K562 (cell line): ENCODE data around the gene CCDC106. TPM values are rescaled to one million over a fixed set of nuclear protein-coding genes. Genes with fewer than 3 reads are reported as not detected.

Experiments used
- CREB1 ChIP-seq, 2 experiments: sonication (generic) in 1 of 2; formaldehyde crosslinking in 1 of 2; IDR thresholded peaks; 2 replicates each; pipeline versions ENCODE4 v1.6.1 to v1.8.0; 2012 to 2022; ENCODE audit warnings: inconsistent platforms in 1 of 2, mild to moderate bottlenecking in 1 of 2, missing genetic modification reagents in 1 of 2, moderate library complexity in 1 of 2
- HNRNPLL ChIP-seq: fragments of 200-400 bp; formaldehyde crosslinking; IDR thresholded peaks from 2 replicates; pipeline ENCODE4 v1.6.1; 2017; ENCODE audit warnings: low read length, low read depth, mild to moderate bottlenecking; ENCODE audit not compliant: poor library complexity, severe bottlenecking
- KAT8 ChIP-seq: fragments of 450-650 bp; IDR thresholded peaks from 2 replicates; pipeline ENCODE4 v1.6.1; 2016; ENCODE audit warnings: low read depth, mild to moderate bottlenecking
- TOE1 ChIP-seq, 2 experiments: fragments of 450-650 bp in 1 of 2; sonication (generic) in 1 of 2; formaldehyde crosslinking in 1 of 2; IDR thresholded peaks; 2 replicates each; pipeline versions ENCODE4 v1.7.1 to v1.8.0; 2016 to 2022; ENCODE audit warnings: borderline replicate concordance in 2 of 2, mild to moderate bottlenecking in 2 of 2, antibody characterized with exemption in 1 of 2, inconsistent platforms in 1 of 2, low read depth in 1 of 2, missing genetic modification reagents in 1 of 2, moderate library complexity in 1 of 2
- ZBTB17 ChIP-seq: fragments of 450-650 bp; formaldehyde crosslinking; IDR thresholded peaks from 2 replicates; pipeline ENCODE4 v1.4.0; 2020; ENCODE audit warnings: mild to moderate bottlenecking
- ZC3H4 ChIP-seq: sonication (generic); formaldehyde crosslinking; IDR thresholded peaks from 2 replicates; pipeline ENCODE4 v1.9.0; 2021; ENCODE audit warnings: missing genetic modification reagents, borderline replicate concordance
- ZNF253 ChIP-seq: fragments of 250-450 bp; sonication (Bioruptor Pico); conservative IDR thresholded peaks from 2 replicates; pipeline ENCODE4 v1.6.1; 2021; ENCODE audit warnings: mild to moderate bottlenecking
- ZNF695 ChIP-seq: fragments of 450-650 bp; formaldehyde crosslinking; IDR thresholded peaks from 2 replicates; pipeline ENCODE4 v1.4.0; 2020; ENCODE audit warnings: mild to moderate bottlenecking, moderate library complexity
- ZNF699 ChIP-seq: fragments of 250-450 bp; sonication (Bioruptor Pico); IDR thresholded peaks from 2 replicates; pipeline ENCODE4 v1.8.0; 2021; ENCODE audit warnings: mild to moderate bottlenecking, moderate library complexity; ENCODE audit not compliant: insufficient replicate concordance
- polyA plus RNA-seq, 8 experiments: library from polyadenylated mRNA; depleted of rRNA in 4 of 8; stranded (reverse) in 5 of 8; unstranded in 3 of 8; fragments of >200 nt; fragmentation: Nextera tagmentation in 2 of 8; fragmentation: Illumina TruSeq in 1 of 8; extraction: Ambion mirVana in 2 of 8; extraction: Trizol in 1 of 8; gene quantifications; 2 replicates each; pipeline versions ENCODE4 v1.2.1 to v1.2.3, GENCODE V29; 2011 to 2014; ENCODE audit warnings: inconsistent platforms in 1 of 8, missing spikeins in 1 of 8
- total RNA-seq, 7 experiments: library from RNA; depleted of rRNA in 6 of 7; stranded (reverse); fragments of >200 nt in 6 of 7; fragmentation: Illumina TruSeq in 2 of 7; extraction: Trizol in 2 of 7; gene quantifications; 2 replicates each; pipeline versions ENCODE4 v1.2.1 to v1.2.3, GENCODE V29; 2011 to 2021; ENCODE audit warnings: low replicate concordance in 1 of 7
- TF ChIP-seq, protein P1 (sequence below): sonication (generic); formaldehyde crosslinking; IDR thresholded peaks from 2 replicates; pipeline ENCODE4 v1.8.0; 2022; ENCODE audit warnings: missing genetic modification reagents, mild to moderate bottlenecking, borderline replicate concordance
- TF ChIP-seq, protein P2 (sequence below): fragments of 250-450 bp; sonication (Bioruptor Pico); IDR thresholded peaks from 2 replicates; pipeline ENCODE4 v1.8.0; 2021; ENCODE audit warnings: mild to moderate bottlenecking, moderate library complexity
- TF ChIP-seq, protein P3 (sequence below): sonication (generic); formaldehyde crosslinking; IDR thresholded peaks from 2 replicates; pipeline ENCODE4 v1.8.0; 2023; ENCODE audit warnings: mild to moderate bottlenecking, missing genetic modification reagents
- TF ChIP-seq, protein P4 (sequence below): sonication (generic); formaldehyde crosslinking; IDR thresholded peaks from 2 replicates; pipeline ENCODE4 v1.8.0; 2023; ENCODE audit warnings: missing genetic modification reagents, mild to moderate bottlenecking, borderline replicate concordance

CCDC106 gene
- total and polyA plus RNA-seq, 9 of the 15 experiments (the other 6 are each of a cell fraction or from before 2014, with no cell fraction given): 0.10 to 27.5 (median 15.0) TPM; not detected in 1

DNA sequence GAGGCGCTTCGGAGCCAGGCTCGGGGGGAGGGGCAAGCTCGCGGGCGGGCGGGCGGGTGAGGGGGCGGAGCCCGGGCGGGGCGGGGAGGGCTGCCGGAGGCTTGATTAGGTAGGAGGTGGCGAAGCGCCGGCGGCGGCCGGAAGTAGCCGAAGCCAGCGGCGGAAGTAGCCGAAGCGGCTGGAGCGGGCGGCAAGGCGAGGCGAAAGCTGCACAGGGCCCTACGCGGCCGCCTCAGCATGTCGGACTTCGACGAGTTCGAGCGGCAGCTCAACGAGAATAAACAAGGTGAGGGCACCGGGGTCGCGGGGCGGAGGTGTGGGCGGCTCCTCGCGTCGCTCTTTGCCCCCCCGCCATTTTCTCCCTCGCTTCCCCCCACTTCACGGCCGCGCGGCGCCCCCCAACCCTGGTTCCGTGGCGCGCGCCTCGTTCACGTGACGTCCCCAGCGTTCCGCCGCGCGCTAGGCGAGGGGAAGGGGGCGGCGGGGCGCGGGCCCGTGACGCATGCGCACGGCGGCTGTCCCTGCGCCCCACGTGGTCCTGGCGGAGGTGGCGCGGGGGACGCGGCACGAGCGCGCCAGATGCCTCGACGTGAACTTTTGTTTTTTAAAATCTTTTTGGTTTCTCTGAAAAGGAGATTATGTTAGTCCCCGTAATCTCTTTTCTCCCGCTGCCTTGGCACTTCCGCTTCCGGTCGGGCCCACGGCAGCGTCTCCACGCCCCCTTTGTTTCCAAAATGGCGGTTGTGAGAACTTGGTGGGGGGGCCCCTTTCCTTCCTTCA lies 7.0 kb downstream of the CCDC106 start, which contains the start of gene U2AF2 (continued):
- TF ChIP-seq, protein P1, sequence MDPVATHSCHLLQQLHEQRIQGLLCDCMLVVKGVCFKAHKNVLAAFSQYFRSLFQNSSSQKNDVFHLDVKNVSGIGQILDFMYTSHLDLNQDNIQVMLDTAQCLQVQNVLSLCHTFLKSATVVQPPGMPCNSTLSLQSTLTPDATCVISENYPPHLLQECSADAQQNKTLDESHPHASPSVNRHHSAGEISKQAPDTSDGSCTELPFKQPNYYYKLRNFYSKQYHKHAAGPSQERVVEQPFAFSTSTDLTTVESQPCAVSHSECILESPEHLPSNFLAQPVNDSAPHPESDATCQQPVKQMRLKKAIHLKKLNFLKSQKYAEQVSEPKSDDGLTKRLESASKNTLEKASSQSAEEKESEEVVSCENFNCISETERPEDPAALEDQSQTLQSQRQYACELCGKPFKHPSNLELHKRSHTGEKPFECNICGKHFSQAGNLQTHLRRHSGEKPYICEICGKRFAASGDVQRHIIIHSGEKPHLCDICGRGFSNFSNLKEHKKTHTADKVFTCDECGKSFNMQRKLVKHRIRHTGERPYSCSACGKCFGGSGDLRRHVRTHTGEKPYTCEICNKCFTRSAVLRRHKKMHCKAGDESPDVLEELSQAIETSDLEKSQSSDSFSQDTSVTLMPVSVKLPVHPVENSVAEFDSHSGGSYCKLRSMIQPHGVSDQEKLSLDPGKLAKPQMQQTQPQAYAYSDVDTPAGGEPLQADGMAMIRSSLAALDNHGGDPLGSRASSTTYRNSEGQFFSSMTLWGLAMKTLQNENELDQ (CRISPR knock-in tag): no peak
- TF ChIP-seq ZC3H4 (CRISPR knock-in tag): no peak
- TF ChIP-seq, protein P2, sequence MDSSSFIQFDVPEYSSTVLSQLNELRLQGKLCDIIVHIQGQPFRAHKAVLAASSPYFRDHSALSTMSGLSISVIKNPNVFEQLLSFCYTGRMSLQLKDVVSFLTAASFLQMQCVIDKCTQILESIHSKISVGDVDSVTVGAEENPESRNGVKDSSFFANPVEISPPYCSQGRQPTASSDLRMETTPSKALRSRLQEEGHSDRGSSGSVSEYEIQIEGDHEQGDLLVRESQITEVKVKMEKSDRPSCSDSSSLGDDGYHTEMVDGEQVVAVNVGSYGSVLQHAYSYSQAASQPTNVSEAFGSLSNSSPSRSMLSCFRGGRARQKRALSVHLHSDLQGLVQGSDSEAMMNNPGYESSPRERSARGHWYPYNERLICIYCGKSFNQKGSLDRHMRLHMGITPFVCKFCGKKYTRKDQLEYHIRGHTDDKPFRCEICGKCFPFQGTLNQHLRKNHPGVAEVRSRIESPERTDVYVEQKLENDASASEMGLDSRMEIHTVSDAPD: no peak
- no peak for TF ChIP-seq ZNF695 (CRISPR knock-in tag)
- TF ChIP-seq, protein P3, sequence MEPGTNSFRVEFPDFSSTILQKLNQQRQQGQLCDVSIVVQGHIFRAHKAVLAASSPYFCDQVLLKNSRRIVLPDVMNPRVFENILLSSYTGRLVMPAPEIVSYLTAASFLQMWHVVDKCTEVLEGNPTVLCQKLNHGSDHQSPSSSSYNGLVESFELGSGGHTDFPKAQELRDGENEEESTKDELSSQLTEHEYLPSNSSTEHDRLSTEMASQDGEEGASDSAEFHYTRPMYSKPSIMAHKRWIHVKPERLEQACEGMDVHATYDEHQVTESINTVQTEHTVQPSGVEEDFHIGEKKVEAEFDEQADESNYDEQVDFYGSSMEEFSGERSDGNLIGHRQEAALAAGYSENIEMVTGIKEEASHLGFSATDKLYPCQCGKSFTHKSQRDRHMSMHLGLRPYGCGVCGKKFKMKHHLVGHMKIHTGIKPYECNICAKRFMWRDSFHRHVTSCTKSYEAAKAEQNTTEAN (CRISPR knock-in tag): no peak
- TF ChIP-seq ZNF699 (CRISPR knock-in tag): no peak
- peak; percentile 14 for TF ChIP-seq HNRNPLL
- TF ChIP-seq ZBTB17: no peak
- TF ChIP-seq CREB1 (IDR thresholded peaks at IDR 0.05): peak; percentile 50; the same call in 1 of the 2 replicates
- TF ChIP-seq CREB1 (CRISPR knock-in tag; IDR thresholded peaks at IDR 0.05): peak; percentile 77
- TF ChIP-seq KAT8: no peak
- TF ChIP-seq TOE1 (IDR thresholded peaks at IDR 0.05; ENCODE audit: borderline replicate concordance): peak; percentile 60; the same call in 1 of the 2 replicates
- TF ChIP-seq TOE1 (CRISPR knock-in tag; IDR thresholded peaks at IDR 0.05; ENCODE audit: borderline replicate concordance, low read depth): no peak
- TF ChIP-seq, protein P4, sequence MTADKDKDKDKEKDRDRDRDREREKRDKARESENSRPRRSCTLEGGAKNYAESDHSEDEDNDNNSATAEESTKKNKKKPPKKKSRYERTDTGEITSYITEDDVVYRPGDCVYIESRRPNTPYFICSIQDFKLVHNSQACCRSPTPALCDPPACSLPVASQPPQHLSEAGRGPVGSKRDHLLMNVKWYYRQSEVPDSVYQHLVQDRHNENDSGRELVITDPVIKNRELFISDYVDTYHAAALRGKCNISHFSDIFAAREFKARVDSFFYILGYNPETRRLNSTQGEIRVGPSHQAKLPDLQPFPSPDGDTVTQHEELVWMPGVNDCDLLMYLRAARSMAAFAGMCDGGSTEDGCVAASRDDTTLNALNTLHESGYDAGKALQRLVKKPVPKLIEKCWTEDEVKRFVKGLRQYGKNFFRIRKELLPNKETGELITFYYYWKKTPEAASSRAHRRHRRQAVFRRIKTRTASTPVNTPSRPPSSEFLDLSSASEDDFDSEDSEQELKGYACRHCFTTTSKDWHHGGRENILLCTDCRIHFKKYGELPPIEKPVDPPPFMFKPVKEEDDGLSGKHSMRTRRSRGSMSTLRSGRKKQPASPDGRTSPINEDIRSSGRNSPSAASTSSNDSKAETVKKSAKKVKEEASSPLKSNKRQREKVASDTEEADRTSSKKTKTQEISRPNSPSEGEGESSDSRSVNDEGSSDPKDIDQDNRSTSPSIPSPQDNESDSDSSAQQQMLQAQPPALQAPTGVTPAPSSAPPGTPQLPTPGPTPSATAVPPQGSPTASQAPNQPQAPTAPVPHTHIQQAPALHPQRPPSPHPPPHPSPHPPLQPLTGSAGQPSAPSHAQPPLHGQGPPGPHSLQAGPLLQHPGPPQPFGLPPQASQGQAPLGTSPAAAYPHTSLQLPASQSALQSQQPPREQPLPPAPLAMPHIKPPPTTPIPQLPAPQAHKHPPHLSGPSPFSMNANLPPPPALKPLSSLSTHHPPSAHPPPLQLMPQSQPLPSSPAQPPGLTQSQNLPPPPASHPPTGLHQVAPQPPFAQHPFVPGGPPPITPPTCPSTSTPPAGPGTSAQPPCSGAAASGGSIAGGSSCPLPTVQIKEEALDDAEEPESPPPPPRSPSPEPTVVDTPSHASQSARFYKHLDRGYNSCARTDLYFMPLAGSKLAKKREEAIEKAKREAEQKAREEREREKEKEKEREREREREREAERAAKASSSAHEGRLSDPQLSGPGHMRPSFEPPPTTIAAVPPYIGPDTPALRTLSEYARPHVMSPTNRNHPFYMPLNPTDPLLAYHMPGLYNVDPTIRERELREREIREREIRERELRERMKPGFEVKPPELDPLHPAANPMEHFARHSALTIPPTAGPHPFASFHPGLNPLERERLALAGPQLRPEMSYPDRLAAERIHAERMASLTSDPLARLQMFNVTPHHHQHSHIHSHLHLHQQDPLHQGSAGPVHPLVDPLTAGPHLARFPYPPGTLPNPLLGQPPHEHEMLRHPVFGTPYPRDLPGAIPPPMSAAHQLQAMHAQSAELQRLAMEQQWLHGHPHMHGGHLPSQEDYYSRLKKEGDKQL (CRISPR knock-in tag): no peak
- no peak for TF ChIP-seq ZNF253 (CRISPR knock-in tag)
